Measurements from ENCODE around the gene RPS27A. TPM values are rescaled to one million over a fixed set of nuclear protein-coding genes. Genes with fewer than 3 reads are reported as not detected.
A peak's percentile ranks its signal among the peaks of the same experiment; 100 is the strongest.
"Not testable (repeated sequence)": the region's sequence is repeated elsewhere in the genome, so short reads cannot be mapped to it uniquely, and the experiment has no call there.

The RPS27A gene
- polyA plus RNA-seq (2011; rRNA removed) (769 and 1,763 TPM in 2 replicates), polyA minus RNA-seq (2011; rRNA and poly(A)+ RNA removed) (102 and 122 TPM in 2 replicates)

DNA sequence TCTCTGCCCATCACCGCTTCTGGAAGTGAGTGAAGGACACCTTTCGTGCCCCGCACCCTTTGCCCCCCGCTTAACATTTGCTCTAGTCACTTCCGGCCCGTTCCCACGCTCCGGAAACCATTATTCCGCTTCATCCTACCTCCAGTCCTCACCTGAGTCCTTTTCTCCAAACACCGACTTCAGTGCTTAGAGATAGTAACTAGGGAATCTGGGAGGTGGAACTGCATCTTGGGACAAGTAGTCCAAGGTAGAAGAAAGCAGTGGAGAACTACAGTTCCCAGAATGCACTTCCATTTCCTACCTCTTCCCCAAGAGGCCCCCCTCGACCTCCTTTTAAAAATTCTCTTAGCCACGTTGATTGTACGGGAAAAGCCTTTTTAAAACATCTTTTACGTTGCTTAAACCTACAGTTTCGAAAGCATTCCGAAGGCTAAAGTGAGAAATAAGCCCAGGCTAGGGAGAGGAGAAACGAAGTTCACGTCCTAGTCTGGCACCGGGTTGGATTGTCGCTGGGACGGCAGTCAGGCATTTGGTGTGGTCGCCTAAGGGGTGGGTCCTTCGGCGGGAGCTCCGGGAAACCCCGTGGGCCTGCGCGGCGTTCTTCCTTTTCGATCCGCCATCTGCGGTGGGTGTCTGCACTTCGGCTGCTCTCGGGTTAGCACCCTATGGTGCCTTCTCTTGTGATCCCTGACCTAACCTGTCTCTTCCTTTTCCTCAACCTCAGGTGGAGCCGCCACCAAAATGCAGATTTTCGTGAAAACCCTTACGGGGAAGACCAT is at the start of gene RPS27A, which contains the start of gene CLHC1:
RPS27A (plus strand) TSS at position 605 of the 779 bp plus-strand sequence; CDS start at position 742, 137 bp downstream.
CLHC1 (minus strand) TSS at position 210 of the 779 bp plus-strand sequence. CDS start 9,882 bp downstream, outside the sequence.
- CTCF ChIA-PET: interaction anchor here (0.6 to 0.7 kb wide), 2 partner anchors 9 to 11 kb away, joined by 6 read pairs; no protein-coding TSS in a partner anchor
- POLR2A ChIA-PET: interaction anchor here (0.6 kb wide), 1 partner anchor 656 kb away, joined by 10 read pairs; no protein-coding TSS in a partner anchor
- DNase-seq (ENCODE audit: low read depth): peak; percentile 81
- Histone ChIP-seq H3K36me3 (ENCODE audit: control insufficient read depth, insufficient read depth, low read length) (peaks cover 4% of the 10 kb centered on the region; the same call in 1 of the 2 replicates), H3K27me3 (ENCODE audit: control insufficient read depth, insufficient read depth, low read length) (no peaks in the 10 kb centered on the region), H3K4me3 (ENCODE audit: low read depth, low read length) (peak within 1 kb of the TSS; percentile 83)
- TF ChIP-seq, protein P1, sequence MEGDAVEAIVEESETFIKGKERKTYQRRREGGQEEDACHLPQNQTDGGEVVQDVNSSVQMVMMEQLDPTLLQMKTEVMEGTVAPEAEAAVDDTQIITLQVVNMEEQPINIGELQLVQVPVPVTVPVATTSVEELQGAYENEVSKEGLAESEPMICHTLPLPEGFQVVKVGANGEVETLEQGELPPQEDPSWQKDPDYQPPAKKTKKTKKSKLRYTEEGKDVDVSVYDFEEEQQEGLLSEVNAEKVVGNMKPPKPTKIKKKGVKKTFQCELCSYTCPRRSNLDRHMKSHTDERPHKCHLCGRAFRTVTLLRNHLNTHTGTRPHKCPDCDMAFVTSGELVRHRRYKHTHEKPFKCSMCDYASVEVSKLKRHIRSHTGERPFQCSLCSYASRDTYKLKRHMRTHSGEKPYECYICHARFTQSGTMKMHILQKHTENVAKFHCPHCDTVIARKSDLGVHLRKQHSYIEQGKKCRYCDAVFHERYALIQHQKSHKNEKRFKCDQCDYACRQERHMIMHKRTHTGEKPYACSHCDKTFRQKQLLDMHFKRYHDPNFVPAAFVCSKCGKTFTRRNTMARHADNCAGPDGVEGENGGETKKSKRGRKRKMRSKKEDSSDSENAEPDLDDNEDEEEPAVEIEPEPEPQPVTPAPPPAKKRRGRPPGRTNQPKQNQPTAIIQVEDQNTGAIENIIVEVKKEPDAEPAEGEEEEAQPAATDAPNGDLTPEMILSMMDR (IDR thresholded peaks at IDR 0.05; ENCODE audit: insufficient read depth, low read depth, low read length): no peak

DNA sequence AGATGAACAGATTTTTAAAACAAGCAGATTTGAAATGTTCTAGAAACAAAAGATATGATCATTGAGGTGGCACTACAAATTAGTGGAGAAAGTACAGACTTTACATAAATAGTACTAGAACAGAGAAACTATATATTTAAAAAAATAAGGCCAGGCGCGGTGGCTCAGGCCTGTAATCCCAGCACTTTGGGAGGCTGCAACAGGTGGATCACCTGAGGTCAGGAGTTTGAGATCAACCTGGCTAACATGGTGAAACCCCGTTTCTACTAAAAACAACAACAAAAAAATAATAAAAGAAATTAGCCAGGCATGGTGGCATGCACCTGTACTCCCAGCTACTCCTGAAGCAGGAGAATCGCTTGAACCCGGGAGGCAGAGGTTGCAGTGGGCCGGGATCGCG is 45.7 kb upstream of the RPS27A start:
- POLR2A ChIA-PET; DNase-seq (ENCODE audit: low read depth); H3K27me3 ChIP-seq (ENCODE audit: control insufficient read depth, insufficient read depth, low read length); H3K36me3 ChIP-seq (ENCODE audit: control insufficient read depth, insufficient read depth, low read length); H3K4me3 ChIP-seq (ENCODE audit: low read depth, low read length): not testable (repeated sequence)
- CTCF ChIA-PET: interaction anchor here (1.5 kb wide), 1 partner anchor 12 kb away, joined by 7 read pairs; no protein-coding TSS in a partner anchor

DNA sequence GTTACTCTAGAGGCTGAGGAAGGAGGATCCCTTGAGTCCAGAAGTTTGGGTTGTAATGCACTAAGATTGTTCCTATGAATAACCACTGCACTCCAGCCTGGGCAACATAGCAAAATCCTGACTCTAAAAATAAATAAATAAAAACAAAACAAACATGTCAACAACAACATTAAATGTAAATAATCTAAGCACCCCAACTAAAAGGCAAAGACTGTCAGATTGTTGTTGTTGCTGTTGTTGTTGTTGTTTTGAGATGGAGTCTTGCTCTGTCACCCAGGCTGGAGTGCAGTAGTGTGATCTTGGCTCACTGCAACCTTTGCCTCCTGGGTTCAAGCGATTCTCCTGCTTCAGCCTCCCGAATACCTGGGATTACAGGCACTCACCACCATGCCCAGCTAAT is 40.6 kb upstream of the RPS27A start:
- DNase-seq (ENCODE audit: low read depth); POLR2A ChIA-PET; H3K27me3 ChIP-seq (ENCODE audit: control insufficient read depth, insufficient read depth, low read length); H3K36me3 ChIP-seq (ENCODE audit: control insufficient read depth, insufficient read depth, low read length); H3K4me3 ChIP-seq (ENCODE audit: low read depth, low read length); CTCF ChIA-PET: not testable (repeated sequence)

DNA sequence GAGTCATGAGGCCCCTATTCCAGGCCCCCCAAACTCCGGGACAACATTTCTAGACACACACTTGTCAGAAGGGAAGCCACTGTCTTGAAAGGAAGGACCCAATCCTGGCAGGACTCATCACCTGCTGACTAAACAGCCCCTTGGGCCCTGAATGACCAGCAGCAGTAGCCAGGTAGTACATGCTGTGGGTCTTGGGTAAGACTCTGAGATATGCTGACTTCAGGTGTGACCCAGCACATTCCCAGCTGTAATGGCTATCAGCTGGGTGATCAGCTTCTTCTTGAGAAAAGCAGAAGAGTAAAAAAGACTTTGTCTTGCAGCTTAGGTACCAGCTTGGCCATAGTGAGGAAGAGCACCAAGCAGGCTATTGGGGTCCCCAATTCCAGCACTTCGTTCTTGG is 36.0 kb upstream of the RPS27A start:
- TF ChIP-seq, protein P1 (IDR thresholded peaks at IDR 0.05; ENCODE audit: insufficient read depth, low read depth, low read length): no peak
- CTCF ChIA-PET: interaction anchor here (0.8 kb wide), 1 partner anchor 297 kb away, joined by 3 read pairs; no protein-coding TSS in a partner anchor

DNA sequence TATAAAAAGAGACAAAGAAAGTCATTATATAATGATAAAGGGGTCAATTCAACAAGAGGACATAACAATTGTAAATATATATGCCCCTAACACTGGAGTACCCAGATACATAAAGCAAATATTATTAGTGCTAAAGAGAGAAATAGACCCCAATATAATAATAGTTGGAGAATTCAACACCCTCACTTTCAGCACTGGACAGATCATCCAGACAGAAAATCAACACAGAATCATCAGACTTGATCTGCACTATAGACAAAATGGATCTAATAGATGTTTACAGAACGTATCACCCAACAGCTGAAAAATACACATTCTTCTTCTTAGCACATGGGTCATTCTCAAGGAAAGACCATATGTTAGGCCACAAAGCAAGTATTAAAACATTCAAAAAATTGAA is 32.1 kb upstream of the RPS27A start:
- Histone ChIP-seq H3K36me3 (ENCODE audit: control insufficient read depth, insufficient read depth, low read length) (peaks cover 11% of the 10 kb centered on the region), H3K4me3 (ENCODE audit: low read depth, low read length) (no peak overlapping the region), H3K27me3 (ENCODE audit: control insufficient read depth, insufficient read depth, low read length) (no peaks in the 10 kb centered on the region)
- CTCF ChIA-PET: no interaction called here
- DNase-seq (ENCODE audit: low read depth): no peak
- POLR2A ChIA-PET: no interaction called here
- TF ChIP-seq, protein P1 (IDR thresholded peaks at IDR 0.05; ENCODE audit: insufficient read depth, low read depth, low read length): no peak

More for the DNA sequence above, 36.0 kb upstream of the RPS27A start:
- POLR2A ChIA-PET: no interaction called here
- no peak for DNase-seq (ENCODE audit: low read depth)
- Histone ChIP-seq H3K27me3 (ENCODE audit: control insufficient read depth, insufficient read depth, low read length) (no peaks in the 10 kb centered on the region), H3K4me3 (ENCODE audit: low read depth, low read length) (no peak overlapping the region), H3K36me3 (ENCODE audit: control insufficient read depth, insufficient read depth, low read length) (peaks cover 11% of the 10 kb centered on the region)

DNA sequence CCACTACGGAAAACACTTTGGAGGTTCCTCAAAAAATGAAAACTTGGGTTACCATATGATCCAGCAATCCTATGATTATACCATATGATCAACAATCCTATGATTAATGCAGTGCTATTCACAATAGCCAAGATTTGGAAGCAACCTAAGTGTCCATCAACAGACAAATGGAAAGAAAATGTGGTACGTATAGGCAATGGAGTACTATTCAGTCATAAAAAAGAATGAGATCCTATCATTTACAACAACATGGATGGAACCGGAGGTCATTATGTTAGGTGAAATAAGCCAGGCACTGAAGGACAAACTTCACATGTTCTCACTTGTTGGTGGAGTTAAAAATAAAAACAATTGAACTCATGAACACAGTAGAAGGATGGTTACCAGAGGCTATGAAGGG is 28.0 kb upstream of the RPS27A start:
- ChIA-PET CTCF (interaction anchor here (1.0 kb wide), 1 partner anchor 27 kb away, joined by 4 read pairs; no protein-coding TSS in a partner anchor), POLR2A (no interaction called here)
- Histone ChIP-seq H3K27me3 (ENCODE audit: control insufficient read depth, insufficient read depth, low read length) (no peaks in the 10 kb centered on the region), H3K36me3 (ENCODE audit: control insufficient read depth, insufficient read depth, low read length) (no peaks in the 10 kb centered on the region), H3K4me3 (ENCODE audit: low read depth, low read length) (no peak overlapping the region)
- no peak for DNase-seq (ENCODE audit: low read depth)
- TF ChIP-seq, protein P1 (IDR thresholded peaks at IDR 0.05; ENCODE audit: insufficient read depth, low read depth, low read length): no peak

Measured in BJ (cell line).